Endometrium (tissue), 2 donors: Measurements from ENCODE around the gene ACOT4.
"Not testable (repeated sequence)": the region's sequence is repeated elsewhere in the genome, so short reads cannot be mapped to it uniquely, and the experiment has no call there.

Source experiments
- FAIRE-seq: peaks from 2 replicates; lab custom pipeline; 2012; peaks lifted over from hg19 to GRCh38; lab: Jason Lieb, UNC
- donor health status: control.
- donor health status: control.

ACOT4 gene

DNA sequence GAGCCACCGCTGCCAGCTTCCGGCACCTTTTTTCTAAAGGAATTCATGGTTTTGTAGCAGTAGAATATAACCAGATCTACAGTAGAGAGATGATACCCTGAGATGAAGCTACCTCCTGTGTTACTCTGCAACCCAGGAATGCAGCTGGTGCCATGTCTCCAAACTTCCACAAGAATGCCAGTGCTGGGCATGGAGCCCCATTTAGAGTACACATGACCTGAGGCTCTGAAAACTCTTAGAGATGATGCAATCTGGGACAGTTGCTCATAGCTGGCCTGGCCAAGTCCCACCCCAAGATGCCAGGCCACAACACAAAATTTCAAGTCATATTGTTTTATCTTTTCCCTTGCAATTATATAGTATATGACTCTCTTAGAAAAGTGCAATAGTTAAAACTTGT, 14.5 kb upstream of the ACOT4 start:
- FAIRE-seq = not testable (repeated sequence)

DNA sequence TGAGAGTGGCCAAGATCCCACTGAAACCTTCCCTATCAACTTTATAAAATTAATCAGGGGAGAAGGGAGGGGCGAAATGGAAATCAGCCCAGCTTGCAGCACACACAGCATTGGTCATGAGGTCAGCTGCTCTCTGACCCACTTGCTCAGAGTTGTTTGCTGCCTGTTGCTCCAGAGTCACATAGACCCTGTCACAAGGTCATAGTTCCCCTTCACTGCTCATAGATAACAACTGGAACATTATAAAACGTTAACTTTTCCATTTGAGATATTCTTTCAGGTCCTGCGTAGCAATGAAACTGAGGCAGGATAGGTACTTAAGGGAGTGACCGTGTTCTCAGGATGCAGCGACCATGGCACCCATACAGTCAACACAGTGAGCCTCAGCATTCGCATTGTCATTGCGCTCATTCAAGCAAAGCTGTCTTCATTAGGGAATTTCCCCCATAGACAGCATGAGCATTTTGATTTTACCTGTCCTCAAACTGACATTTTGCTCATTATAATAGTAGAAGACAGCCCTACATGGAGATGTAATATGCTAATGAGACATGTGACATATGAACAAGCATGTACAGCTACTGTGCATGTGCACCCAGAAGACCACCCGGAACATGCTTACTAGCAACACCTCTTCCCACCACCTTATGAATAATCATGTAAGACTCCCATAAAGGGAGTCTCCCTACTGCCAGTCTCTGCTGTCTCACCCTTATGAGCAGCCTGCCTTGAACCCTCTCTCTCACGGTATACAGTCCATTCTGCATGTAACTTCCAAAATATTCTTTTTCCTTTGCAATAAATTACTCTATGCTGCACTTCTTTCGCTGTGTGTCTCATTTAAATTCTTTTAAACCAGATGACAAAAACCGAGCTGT, 9.3 kb upstream of the ACOT4 start:
- FAIRE-seq = not testable (repeated sequence)

DNA sequence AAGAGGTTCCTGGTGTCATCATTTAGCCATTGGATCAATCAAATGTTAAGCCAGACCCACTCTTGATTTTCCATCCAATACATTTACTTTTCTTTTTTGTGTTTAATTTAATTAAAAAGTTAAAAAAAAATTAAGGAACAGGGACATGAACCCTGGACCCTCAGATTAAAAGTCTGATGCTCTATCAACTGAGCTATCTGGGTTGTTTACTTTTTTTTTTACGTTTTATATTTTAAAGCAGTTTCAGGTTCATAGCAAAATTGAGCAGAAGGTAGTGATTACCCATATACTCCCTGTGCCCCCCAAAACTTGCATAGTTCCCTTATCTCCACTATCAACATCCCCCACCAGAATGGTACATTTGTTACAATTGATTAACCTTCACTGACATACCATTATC, 3.0 kb upstream of the ACOT4 start:
- no peak for FAIRE-seq

DNA sequence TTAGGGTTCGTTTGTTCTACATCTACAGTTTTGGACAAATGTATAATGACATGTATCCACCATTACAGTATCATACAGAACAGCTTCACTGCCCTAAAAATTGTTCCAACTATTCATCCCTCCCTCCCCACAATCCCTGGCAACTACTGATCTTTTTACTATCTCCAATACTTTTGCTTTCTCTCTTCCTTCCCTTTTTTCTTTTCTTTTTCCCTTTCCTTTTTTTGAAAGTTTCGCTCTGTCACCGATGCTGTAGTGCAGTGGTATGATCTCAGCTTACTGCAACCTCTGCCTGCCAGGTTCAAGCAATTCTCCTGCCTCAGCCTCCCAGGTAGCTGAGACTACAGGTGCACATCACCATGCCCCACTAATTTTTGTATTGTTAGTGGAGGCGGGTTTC, 2.6 kb upstream of the ACOT4 start:
- FAIRE-seq = no peak

DNA sequence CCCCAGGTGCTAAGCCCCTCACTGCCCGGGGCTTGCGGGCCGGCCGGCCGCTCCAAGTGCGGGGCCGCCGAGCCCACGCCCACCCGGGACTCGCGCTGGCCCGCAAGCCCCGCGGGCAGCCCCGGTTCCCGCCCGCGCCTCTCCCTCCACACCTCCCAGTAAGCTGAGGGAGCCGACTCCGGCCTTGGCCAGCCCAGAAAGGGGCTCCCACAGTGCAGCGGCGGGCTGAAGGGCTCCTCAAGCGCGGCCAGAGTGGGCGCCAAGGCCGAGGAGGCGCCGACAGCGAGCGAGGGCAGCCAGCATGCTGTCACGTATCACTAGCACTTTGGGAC, 1.0 kb upstream of the ACOT4 start:
- FAIRE-seq = not testable (repeated sequence)

DNA sequence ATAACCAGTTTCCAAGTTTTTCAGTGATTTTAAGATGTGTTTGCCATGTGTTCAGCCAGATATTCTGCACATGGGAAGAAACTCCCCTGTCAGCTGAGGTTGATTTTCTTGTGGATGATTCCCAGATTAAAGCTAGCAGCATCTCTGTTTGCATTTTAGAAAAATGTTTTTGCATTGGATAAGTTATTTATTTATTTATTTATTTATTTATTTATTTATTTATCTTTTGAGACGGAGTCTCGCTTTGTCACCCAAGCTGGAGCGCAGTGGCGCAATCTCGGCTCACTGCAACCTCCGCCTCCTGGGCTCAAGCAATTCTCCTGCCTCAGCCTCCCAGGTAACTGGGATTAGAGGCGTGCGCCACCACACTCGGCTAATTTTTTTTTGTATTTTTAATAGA, 2.8 kb downstream of the ACOT4 start:
- no peak for FAIRE-seq

DNA sequence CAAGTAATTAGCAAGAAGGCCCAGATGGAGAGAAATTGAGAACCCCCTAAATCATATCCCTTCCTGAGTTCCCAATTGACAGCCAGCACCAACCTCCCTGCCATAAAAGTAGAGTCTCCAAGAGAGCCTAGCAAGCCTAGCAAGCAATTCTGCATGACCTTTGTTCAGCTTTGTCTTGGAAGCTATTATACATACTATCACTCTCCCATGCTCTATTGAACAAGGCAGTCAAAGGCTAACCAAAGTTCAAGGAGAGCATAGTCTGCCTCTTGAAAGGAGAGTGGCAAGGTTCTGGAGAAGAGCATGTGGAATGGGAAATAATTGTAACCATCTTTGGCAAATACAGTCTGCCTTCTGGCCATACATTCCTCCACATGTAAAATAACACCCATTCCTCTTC, 7.8 kb downstream of the ACOT4 start:
- no peak for FAIRE-seq

DNA sequence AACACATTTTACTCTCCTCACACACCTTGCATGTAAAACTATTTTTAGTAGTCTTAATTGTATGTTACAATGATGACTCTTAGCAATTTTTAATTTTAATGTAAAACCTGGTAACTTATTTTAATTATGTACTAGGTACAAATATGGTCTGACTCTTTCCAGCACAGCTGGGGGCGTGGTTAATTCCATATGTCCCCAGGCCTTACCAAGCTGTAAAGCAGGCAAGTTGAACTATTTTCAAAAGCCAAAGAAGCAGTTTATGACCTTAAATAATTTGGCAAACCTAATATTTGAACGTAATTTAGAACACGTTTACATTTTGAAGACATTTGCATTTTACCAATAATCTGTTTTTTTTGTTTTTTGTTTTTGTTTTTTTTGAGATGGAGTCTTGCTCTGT, 11.3 kb downstream of the ACOT4 start:
- no peak for FAIRE-seq

DNA sequence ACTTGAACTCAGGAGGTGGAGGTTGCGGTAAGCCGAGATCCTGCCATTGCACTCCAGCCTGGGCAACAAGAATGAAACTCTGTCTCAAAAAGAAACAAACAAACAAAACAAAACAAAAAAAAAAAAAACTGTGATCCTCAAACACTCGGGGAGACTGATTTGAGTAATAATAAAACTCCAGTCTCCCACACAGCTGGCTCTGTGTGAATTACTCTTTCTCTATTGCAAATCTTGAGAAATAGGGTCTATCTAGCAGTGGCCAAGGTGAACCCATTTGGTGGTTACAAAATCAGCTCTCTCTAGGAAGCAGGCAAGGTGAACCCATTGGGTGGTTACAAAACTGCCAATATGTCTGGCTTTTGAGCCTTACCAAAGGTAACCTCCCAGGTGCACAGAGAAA, 14.6 kb downstream of the ACOT4 start:
- FAIRE-seq = no peak

DNA sequence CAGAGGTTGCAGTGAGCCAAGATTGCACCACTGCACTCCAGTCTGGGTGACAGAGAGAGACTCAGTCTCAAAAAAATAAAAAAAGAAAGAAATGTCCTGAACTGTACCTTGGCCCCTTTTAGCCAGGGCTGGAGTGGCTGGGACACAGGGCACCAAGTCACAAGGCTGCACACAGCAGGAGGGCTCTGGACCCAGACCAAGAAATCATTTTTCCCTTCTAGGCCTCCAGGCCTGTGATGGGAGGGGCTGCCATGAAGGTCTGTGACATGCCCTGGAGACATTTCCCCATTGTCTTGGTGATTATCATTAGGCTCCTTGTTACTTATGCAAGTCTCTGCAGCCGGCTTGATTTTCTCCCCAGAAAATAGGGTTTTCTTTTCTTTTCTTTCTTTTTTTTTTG, 15.6 kb downstream of the ACOT4 start:
- FAIRE-seq = no peak

DNA sequence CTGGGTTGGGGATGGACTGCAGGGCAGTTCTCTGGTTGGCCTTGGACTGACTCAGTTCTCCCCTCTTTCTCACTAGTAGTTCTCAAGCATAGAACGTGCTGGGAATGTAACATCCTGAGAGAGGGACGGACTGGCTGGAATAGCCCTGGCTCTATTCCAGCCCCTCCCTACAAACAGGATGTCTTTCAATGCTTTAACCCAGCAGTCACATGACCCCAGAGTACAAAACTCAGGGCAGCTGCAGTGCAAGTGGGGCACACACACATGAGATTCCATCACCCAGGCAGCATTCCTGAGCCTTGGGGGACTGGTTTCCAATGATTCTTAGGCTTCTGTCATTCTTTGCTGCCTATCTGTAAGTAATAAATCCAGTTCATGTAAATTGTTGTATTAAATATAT, 19.0 kb downstream of the ACOT4 start:
- FAIRE-seq = no peak

DNA sequence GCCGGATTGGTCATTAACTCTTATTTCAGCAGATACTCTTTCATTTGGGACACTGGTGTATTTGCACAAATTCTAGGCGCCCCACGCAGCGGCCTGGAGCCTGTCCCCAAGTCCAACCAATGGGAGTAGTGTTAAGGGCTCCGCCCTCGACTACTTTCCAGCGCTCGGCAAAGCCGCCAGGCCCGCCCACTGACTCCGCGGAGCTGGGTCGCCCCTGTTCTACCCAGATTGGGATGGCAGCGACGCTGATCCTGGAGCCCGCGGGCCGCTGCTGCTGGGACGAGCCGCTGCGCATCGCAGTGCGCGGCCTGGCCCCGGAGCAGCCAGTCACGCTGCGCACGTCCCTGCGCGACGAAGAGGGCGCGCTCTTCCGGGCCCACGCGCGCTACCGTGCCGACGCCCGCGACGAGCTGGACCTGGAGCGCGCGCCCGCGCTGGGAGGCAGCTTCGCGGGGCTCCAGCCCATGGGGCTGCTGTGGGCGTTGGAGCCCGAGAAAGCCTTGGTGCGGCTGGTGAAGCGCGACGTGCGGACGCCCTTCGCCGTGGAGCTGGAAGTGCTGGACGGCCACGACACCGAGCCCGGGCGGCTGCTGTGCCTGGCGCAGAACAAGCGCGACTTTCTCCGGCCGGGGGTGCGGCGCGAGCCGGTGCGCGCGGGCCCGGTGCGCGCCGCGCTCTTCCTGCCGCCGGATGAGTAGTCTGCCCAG, 20.8 kb downstream of the ACOT4 start, which contains the start of gene ACOT6:
Gene ACOT6 (plus strand): TSS at position 179 of the 707 bp plus-strand sequence. CDS start 55 bp downstream, at position 234.
- FAIRE-seq = no peak

DNA sequence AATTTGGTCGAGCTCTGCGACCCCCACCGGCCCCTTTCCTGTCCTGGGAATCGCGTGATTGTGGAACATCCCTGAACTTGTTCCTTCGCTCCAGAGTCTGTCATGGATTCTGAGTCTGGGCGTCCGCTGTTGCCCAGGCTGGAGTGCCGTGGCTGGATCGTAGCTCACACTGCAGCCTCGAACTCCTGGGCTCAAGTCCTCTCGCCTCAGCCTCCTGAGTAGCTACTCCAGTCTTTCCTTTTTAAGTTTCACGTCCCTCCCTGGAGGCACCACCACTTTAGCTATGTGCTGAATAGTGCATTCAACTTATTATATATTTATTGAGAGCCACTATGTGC, 21.3 kb downstream of the ACOT4 start:
- no peak for FAIRE-seq

DNA sequence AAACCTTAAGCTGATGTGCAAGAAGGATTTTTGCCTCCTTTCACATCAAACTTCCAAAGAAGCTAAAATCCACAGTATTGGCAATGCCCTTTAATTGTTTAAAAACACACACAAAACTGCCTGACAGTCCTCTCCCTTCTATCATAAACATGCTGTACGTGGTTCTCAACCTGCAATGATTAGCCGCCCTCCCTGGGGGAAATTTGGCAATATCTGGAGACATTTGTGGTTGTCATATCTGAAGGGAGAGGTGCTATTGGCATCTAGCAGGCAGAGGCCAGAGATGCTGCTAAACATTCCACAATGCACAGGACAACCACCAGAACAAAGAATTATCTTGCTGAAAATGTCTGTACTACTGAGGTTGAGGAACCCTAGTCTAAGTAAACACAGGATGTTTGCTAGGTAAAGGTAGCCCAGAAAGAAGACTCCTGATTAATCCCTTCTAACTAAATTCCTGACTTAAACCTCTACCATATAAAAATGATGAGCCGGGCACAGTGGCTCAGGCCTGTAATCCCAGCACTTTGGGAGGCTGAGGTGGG, 21.8 kb downstream of the ACOT4 start:
- no peak for FAIRE-seq

DNA sequence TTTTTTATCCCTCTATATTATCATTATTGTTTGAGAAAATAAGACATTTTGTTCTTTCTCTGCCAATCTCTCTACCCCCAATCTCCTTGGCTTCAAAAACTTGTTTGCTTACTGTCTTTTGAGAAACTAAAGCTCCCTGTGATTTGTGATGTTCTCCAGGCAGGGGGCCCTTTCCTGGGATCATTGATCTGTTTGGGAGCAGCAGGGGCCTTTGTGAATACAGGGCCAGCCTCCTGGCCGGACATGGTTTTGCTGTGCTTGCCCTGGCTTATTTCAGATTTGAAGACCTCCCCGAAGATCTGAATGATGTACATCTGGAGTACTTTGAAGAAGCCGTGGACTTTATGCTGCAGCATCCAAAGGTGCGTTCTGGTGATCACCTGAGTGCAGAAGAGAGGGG, 25.2 kb downstream of the ACOT4 start:
- no peak for FAIRE-seq

DNA sequence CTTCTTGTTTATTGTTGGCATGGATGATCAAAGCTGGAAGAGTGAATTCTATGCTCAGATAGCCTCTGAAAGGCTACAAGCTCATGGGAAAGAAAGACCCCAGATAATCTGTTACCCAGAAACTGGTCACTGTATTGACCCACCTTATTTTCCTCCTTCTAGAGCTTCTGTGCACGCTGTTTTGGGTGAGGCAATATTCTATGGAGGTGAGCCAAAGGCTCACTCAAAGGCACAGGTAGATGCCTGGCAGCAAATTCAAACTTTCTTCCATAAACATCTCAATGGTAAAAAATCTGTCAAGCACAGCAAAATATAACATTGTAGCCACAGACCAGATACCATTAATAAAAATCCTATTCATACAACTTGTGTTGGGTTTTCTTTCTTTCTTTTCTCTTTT, 27.9 kb downstream of the ACOT4 start:
- FAIRE-seq = no peak

DNA sequence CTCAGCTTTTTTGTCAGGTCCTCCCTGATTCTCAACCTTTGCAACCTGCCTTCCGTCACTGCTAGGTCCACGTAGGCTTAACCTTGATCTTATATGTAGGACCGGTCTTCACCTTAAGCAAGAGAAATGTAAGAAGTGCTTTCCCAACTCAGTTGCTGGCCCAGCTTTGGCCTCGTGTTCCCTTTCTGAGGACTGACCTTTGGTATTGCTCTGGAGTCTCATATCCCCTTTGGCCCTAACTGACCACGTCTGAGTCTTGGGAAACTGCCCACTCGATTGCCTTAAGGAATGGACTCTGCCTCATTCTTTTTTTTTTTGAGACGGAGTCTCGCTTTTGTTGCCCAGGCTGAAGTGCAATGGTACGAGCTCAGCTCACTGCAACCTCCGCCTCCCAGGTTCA, 28.6 kb downstream of the ACOT4 start:
- no peak for FAIRE-seq

DNA sequence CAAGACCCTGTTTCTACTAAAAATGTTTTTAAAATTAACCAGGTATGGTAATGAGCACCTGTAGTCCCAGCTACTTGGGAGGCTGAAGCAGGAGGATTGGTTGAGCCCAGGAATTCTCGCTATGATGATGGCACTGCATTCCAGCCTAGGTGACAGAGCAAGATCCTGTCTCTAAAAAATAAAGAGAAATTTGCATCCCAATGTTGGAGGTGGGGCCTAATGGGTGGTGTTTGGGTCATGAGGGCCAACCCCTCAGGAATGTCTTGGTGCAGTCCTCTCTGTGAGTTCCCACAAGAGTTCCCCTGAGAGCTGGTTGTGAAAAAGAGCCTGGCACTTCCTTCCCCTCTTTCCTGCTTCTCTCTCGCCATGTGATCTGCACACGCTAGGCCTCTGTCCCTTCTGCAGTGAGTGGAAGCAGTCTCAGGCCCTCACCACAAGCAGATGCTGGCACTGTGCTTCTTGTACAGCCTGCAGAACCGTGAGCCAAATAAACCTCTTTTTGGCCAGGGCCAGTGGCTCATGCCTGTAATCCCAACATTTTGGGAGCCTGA, 31.9 kb downstream of the ACOT4 start:
- no peak for FAIRE-seq

DNA sequence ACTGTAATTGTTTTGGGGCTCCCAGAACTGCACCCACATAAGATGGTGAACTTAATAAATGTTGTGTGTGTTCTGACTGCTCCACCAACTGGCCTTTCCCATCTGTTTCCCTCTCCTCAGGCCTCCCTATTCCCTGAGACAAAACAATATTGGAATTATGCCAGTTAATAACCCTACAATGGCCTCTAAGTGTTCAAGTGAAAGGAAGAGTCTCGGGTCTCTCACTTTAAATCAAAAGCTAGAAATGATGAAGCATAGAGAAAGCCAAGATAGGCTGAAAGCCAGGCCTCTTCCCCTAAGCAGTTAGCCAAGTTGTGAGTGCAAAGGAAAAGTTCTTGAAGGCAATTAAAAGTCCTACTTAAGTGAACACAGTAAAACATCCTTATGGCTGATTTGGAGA, 34.0 kb downstream of the ACOT4 start:
- FAIRE-seq = no peak

DNA sequence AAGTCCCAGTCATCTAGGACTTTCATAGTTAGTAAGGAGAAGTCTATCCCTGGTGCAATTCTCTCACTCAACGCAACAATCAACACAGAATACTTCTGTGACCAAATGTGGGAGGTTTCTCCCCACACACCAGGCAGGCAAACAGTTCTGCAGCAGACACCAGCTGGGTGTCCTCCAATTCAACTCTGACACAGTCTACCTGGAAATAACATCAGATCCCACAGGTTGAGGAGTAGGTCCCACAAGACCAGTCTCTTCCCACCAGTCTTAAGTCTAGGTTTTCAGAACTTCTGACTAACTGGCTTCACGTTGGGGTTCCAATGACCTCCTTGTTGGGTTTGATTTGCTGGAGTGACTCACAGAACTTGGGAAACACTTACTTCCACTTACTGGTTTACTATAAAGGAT, 35.5 kb downstream of the ACOT4 start:
- no peak for FAIRE-seq

DNA sequence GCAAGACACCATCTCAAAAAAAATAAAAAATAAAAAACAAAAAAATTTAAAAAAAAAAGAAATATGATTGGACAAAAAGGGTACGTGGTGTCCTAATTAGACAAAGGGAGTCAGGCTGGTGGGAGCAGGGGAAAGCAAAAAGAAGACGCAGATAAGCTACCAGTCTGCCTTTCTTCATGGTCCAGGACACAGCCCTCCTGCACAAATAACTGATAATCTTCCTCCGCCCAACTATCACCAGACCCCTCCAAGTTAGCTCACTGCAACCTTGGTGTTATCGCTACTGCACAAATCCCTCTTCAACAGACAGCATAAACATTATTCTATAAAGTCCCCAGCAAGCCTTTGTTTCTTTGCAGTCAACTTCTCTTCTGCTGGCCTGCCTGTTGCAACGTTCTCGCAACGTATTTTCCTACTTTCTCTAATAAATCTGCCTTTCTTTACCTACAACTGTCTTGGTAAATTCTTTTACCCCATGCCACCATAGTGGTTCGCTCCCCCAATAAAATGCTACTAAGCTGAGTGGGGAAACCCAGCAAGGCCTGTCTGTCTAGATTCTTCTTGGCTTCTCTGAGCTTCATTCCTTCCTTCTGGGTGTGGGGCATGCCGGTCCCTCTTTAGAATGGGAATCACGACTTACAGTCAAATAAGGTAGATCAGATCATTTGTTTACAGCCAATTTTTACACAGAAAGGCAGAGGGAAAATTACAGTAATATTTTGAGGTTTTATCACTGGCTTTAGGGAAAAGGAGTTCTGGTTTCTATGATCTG, 38.5 kb downstream of the ACOT4 start:
- FAIRE-seq = no peak
